Sigmoid colon (tissue), 4 donors: ENCODE data around the gene VMP1.

Experiments
- CTCF ChIP-seq, 4 experiments: fragments of 450-650 bp in 3 of 4; fragments of 200-600 bp in 1 of 4; IDR thresholded peaks; one replicate each; pipeline ENCODE4 v1.5.1; 2016 to 2019; ENCODE audit warnings: antibody characterized with exemption in 4 of 4, mild to moderate bottlenecking in 3 of 4, moderate library complexity in 2 of 4
- POLR2AphosphoS5 ChIP-seq, 4 donors: sonication (generic); formaldehyde crosslinking; IDR thresholded peaks; one replicate each; pipeline ENCODE4 v1.6.1; 2017; ENCODE audit warnings: antibody characterized with exemption in 4 of 4

- no peak for TF ChIP-seq POLR2AphosphoS5 (IDR thresholded peaks at IDR 0.05)
- no peak for TF ChIP-seq CTCF (IDR thresholded peaks at IDR 0.05)
These were observed 45.0 kb downstream of the VMP1 start for GRCh38 chr17:59752446-59752845.
